ENCODE measurements around the gene SLC11A2. TPM values are rescaled to one million over a fixed set of nuclear protein-coding genes. Genes with fewer than 3 reads are reported as not detected.

The SLC11A2 gene
- total and polyA plus RNA-seq, 2 experiments from 2014 or later, result 19.4 to 48.9 TPM

- no peaks in the 10 kb centered on the region for H3K9me2 ChIP-seq (ENCODE audit: insufficient read depth)
- no peak for ATAC-seq
- Mint-ChIP-seq H3K4me3 (no peak overlapping the region; the same call in 2 of the 3 replicates), H3K27ac (peak overlapping the region; percentile 96), H3K36me3 (ENCODE audit: low read depth) (peaks cover 50% of the 10 kb centered on the region), H3K9me3 (no peaks in the 10 kb centered on the region; the same call in 1 of the 3 replicates), H3K27me3 (ENCODE audit: insufficient read depth, low read depth, poor library complexity) (peaks cover 13% of the 10 kb centered on the region), H3K4me1 (peaks cover 35% of the 10 kb centered on the region)
- peaks cover 16% of the 10 kb centered on the region for H3K4me1 ChIP-seq (ENCODE audit: insufficient read depth)
- no peak overlapping the region for H3K4me3 ChIP-seq
- no peaks in the 10 kb centered on the region for H3K27me3 ChIP-seq (ENCODE audit: insufficient read depth)
- no peaks in the 10 kb centered on the region for H4K20me1 ChIP-seq (replicated peaks; ENCODE audit: insufficient read depth)
- H3K27ac ChIP-seq (ENCODE audit: low read depth), result peak overlapping the region; percentile 82
- H2AFZ ChIP-seq, result no peak overlapping the region
- DNase-seq (ENCODE audit: low spot score), result no peak
- H3K4me2 ChIP-seq, result no peak overlapping the region; the same call in 1 of the 2 replicates
- TF ChIP-seq REST (IDR thresholded peaks at IDR 0.05; ENCODE audit: unreplicated experiment) (no peak), ZNF331 (CRISPR knock-in tag; IDR thresholded peaks at IDR 0.05; ENCODE audit: low read depth) (no peak), NANOG (IDR thresholded peaks at IDR 0.05; ENCODE audit: borderline replicate concordance) (no peak), ZNF462 (CRISPR knock-in tag; IDR thresholded peaks at IDR 0.05) (no peak), CTCF (conservative IDR thresholded peaks at IDR 0.05; ENCODE audit: low read depth in 2 of 2) (no peak), CREB1 (CRISPR knock-in tag; IDR thresholded peaks at IDR 0.05; ENCODE audit: low read depth) (no peak), POLR2AphosphoS5 (IDR thresholded peaks at IDR 0.05; ENCODE audit: low read depth) (no peak), ZNF114 (CRISPR knock-in tag; IDR thresholded peaks at IDR 0.05) (no peak), JUNB (IDR thresholded peaks at IDR 0.05; ENCODE audit: unreplicated experiment) (no peak)
- H3K79me2 ChIP-seq (replicated peaks; ENCODE audit: insufficient read depth), result peaks cover 21% of the 10 kb centered on the region
- no peaks in the 10 kb centered on the region for H3F3A ChIP-seq (replicated peaks; ENCODE audit: low read depth)
- no peaks in the 10 kb centered on the region for H3K36me3 ChIP-seq (ENCODE audit: insufficient read depth)
Measured at GRCh38 chr12:51005030-51005429, 21.2 kb downstream of the SLC11A2 start.

Data from GM23338 (cell line).